Measurements from ENCODE around the gene PIAS1.
"Not testable (repeated sequence)": the region's sequence is repeated elsewhere in the genome, so short reads cannot be mapped to it uniquely, and the experiment has no call there.

Gene PIAS1

GRCh38 chr15:68232449-68232848 lies 178.3 kb downstream of the PIAS1 start:
- TF ChIP-seq CTCF (IDR thresholded peaks at IDR 0.05; ENCODE audit: borderline replicate concordance, insufficient read depth, low read depth, low read length), result no peak

GRCh38 chr15:68232937-68233336 lies 178.8 kb downstream of the PIAS1 start:
- no peak for TF ChIP-seq CTCF (IDR thresholded peaks at IDR 0.05; ENCODE audit: borderline replicate concordance, insufficient read depth, low read depth, low read length)
- no peak overlapping the region for H3K4me3 ChIP-seq (ENCODE audit: low read depth, low read length)

More at GRCh38 chr15:68232449-68232848, 178.3 kb downstream of the PIAS1 start:
- H3K4me3 ChIP-seq (ENCODE audit: low read depth, low read length), result no peak overlapping the region

- no peak for TF ChIP-seq CTCF (IDR thresholded peaks at IDR 0.05; ENCODE audit: borderline replicate concordance, insufficient read depth, low read depth, low read length)
- H3K4me3 ChIP-seq (ENCODE audit: low read depth, low read length), result no peak overlapping the region
These were observed 179.9 kb downstream of the PIAS1 start for GRCh38 chr15:68234060-68234459.

GRCh38 chr15:68234520-68234919 lies 180.4 kb downstream of the PIAS1 start:
- H3K4me3 ChIP-seq (ENCODE audit: low read depth, low read length), result not testable (repeated sequence)

- no peak overlapping the region for H3K4me3 ChIP-seq (ENCODE audit: low read depth, low read length)
- TF ChIP-seq CTCF (IDR thresholded peaks at IDR 0.05; ENCODE audit: borderline replicate concordance, insufficient read depth, low read depth, low read length), result no peak
These were observed 180.9 kb downstream of the PIAS1 start for GRCh38 chr15:68235022-68235421.

- H3K4me3 ChIP-seq (ENCODE audit: low read depth, low read length), result no peak overlapping the region
- no peak for TF ChIP-seq CTCF (IDR thresholded peaks at IDR 0.05; ENCODE audit: borderline replicate concordance, insufficient read depth, low read depth, low read length)
These were observed 184.9 kb downstream of the PIAS1 start for GRCh38 chr15:68239025-68239424.

GRCh38 chr15:68241088-68241935 lies 187.2 kb downstream of the PIAS1 start:
- H3K4me3 ChIP-seq (ENCODE audit: low read depth, low read length), result no peak overlapping the region
- no peak for TF ChIP-seq CTCF (IDR thresholded peaks at IDR 0.05; ENCODE audit: borderline replicate concordance, insufficient read depth, low read depth, low read length)

All from GM12875 (cell line).